HG03135 (cell line): ENCODE measurements around the gene ZFAND3.
"Not testable (repeated sequence)": the region's sequence is repeated elsewhere in the genome, so short reads cannot be mapped to it uniquely, and the experiment has no call there.

Experiments
- ATAC-seq: cut with Tn5 transposase; IDR thresholded peaks from one replicate; pipeline ENCODE4 v1.9.1; 2021; ENCODE audit warnings: mild to moderate bottlenecking, moderate library complexity; ENCODE audit not compliant: unreplicated experiment

Gene ZFAND3

GRCh38 chr6:37889486-37889885, 70.0 kb downstream of the ZFAND3 start:
- no peak for ATAC-seq

- no peak for ATAC-seq
Observed at GRCh38 chr6:37891072-37891471, 71.5 kb downstream of the ZFAND3 start.

- ATAC-seq, result no peak
Observed at GRCh38 chr6:37893257-37893656, 73.7 kb downstream of the ZFAND3 start.

- ATAC-seq, result not testable (repeated sequence)
Observed at GRCh38 chr6:37893734-37894133, 74.2 kb downstream of the ZFAND3 start.

- no peak for ATAC-seq
Observed at GRCh38 chr6:37894585-37894984, 75.1 kb downstream of the ZFAND3 start.

- ATAC-seq, result no peak
Observed at GRCh38 chr6:37897321-37897720, 77.8 kb downstream of the ZFAND3 start.

- ATAC-seq, result no peak
Observed at GRCh38 chr6:37897818-37898515, 78.4 kb downstream of the ZFAND3 start.

GRCh38 chr6:37903351-37904340, 84.1 kb downstream of the ZFAND3 start:
- ATAC-seq, result no peak

GRCh38 chr6:37904590-37904989, 85.1 kb downstream of the ZFAND3 start:
- ATAC-seq, result no peak

GRCh38 chr6:37906121-37906520, 86.6 kb downstream of the ZFAND3 start:
- ATAC-seq, result no peak

GRCh38 chr6:37910998-37911397, 91.5 kb downstream of the ZFAND3 start:
- no peak for ATAC-seq

- ATAC-seq, result no peak
Observed at GRCh38 chr6:37913210-37913609, 93.7 kb downstream of the ZFAND3 start.

- no peak for ATAC-seq
Observed at GRCh38 chr6:37915463-37915862, 95.9 kb downstream of the ZFAND3 start.

- no peak for ATAC-seq
Observed at GRCh38 chr6:37916149-37916548, 96.6 kb downstream of the ZFAND3 start.

- no peak for ATAC-seq
Observed at GRCh38 chr6:37916675-37917074, 97.1 kb downstream of the ZFAND3 start.

GRCh38 chr6:37917566-37917965, 98.0 kb downstream of the ZFAND3 start:
- no peak for ATAC-seq

- no peak for ATAC-seq
Observed at GRCh38 chr6:37919417-37920157, 100.1 kb downstream of the ZFAND3 start.

- ATAC-seq, result no peak
Observed at GRCh38 chr6:37920667-37921066, 101.1 kb downstream of the ZFAND3 start.

GRCh38 chr6:37922563-37922962, 103.0 kb downstream of the ZFAND3 start:
- no peak for ATAC-seq

- no peak for ATAC-seq
Observed at GRCh38 chr6:37923514-37923913, 104.0 kb downstream of the ZFAND3 start.

- no peak for ATAC-seq
Observed at GRCh38 chr6:37926661-37927060, 107.1 kb downstream of the ZFAND3 start.
